Parathyroid adenoma (tissue), 2 donors: Measurements from ENCODE around the gene PBX1.

Experiments
- H2AFZ ChIP-seq: fragments of 300-600 bp; sonication (generic); one replicate; pipeline ENCODE4 v1.7.0; 2017; ENCODE audit warnings: antibody characterized with exemption, mild to moderate bottlenecking
- H3K27ac ChIP-seq: fragments of 300-600 bp; sonication (generic); one replicate; pipeline ENCODE4 v1.7.0; 2017
- H3K27me3 ChIP-seq: fragments of 300-600 bp; sonication (generic); one replicate; pipeline ENCODE4 v1.7.0; 2017; ENCODE audit warnings: low read length; ENCODE audit not compliant: control insufficient read depth, insufficient read depth
- H3K36me3 ChIP-seq: fragments of 300-600 bp; sonication (generic); one replicate; pipeline ENCODE4 v1.7.0; 2017; ENCODE audit warnings: low read length; ENCODE audit not compliant: control insufficient read depth, insufficient read depth
- H3K4me1 ChIP-seq: fragments of 300-600 bp; sonication (generic); one replicate; pipeline ENCODE4 v1.7.0; 2017; ENCODE audit warnings: control low read depth
- H3K4me2 ChIP-seq: fragments of 300-600 bp; sonication (generic); one replicate; pipeline ENCODE4 v1.7.0; 2017; ENCODE audit warnings: low read length
- H3K4me3 ChIP-seq: fragments of 300-600 bp; sonication (generic); one replicate; pipeline ENCODE4 v1.7.0; 2017; ENCODE audit warnings: low read depth, low read length
- H3K79me2 ChIP-seq: fragments of 300-600 bp; sonication (generic); one replicate; pipeline ENCODE4 v1.7.0; 2017; ENCODE audit warnings: control low read depth
- H3K9ac ChIP-seq: fragments of 300-600 bp; sonication (generic); one replicate; pipeline ENCODE4 v1.7.0; 2017; ENCODE audit warnings: mild to moderate bottlenecking
- H3K9me3 ChIP-seq: fragments of 300-600 bp; sonication (generic); one replicate; pipeline ENCODE4 v1.7.0; 2017; ENCODE audit warnings: low read length; ENCODE audit not compliant: control insufficient read depth
- CTCF ChIP-seq: fragments of 300-600 bp; sonication (generic); IDR thresholded peaks from one replicate; pipeline ENCODE4 v1.7.0; 2017; ENCODE audit warnings: antibody characterized with exemption, mild to moderate bottlenecking
- donor health status: primary hyperparathyroidism.

The PBX1 gene

GRCh38 chr1:164856381-164856780, 297.4 kb downstream of the PBX1 start:
- H3K27me3 ChIP-seq: no peaks in the 10 kb centered on the region
- no peaks in the 10 kb centered on the region for H3K9me3 ChIP-seq
- no peak for TF ChIP-seq CTCF
- no peak overlapping the region for H2AFZ ChIP-seq
- H3K27ac ChIP-seq: no peak overlapping the region
- H3K36me3 ChIP-seq: no peaks in the 10 kb centered on the region
- no peaks in the 10 kb centered on the region for H3K4me1 ChIP-seq
- H3K9ac ChIP-seq: no peak overlapping the region
- H3K4me3 ChIP-seq: no peak overlapping the region
- H3K4me2 ChIP-seq: no peak overlapping the region
- H3K79me2 ChIP-seq: no peaks in the 10 kb centered on the region

GRCh38 chr1:164857439-164857838, 298.5 kb downstream of the PBX1 start:
- H3K27ac ChIP-seq: no peak overlapping the region
- H3K36me3 ChIP-seq: no peaks in the 10 kb centered on the region
- H3K79me2 ChIP-seq: no peaks in the 10 kb centered on the region
- no peaks in the 10 kb centered on the region for H3K9me3 ChIP-seq
- H2AFZ ChIP-seq: no peak overlapping the region
- H3K4me3 ChIP-seq: no peak overlapping the region
- H3K4me1 ChIP-seq: no peaks in the 10 kb centered on the region
- no peak overlapping the region for H3K4me2 ChIP-seq
- H3K27me3 ChIP-seq: no peaks in the 10 kb centered on the region
- no peak overlapping the region for H3K9ac ChIP-seq
- no peak for TF ChIP-seq CTCF

- H3K4me1 ChIP-seq: no peaks in the 10 kb centered on the region
- no peak overlapping the region for H3K27ac ChIP-seq
- H3K4me2 ChIP-seq: no peak overlapping the region
- no peaks in the 10 kb centered on the region for H3K79me2 ChIP-seq
- H3K4me3 ChIP-seq: no peak overlapping the region
- H3K36me3 ChIP-seq: no peaks in the 10 kb centered on the region
- no peak overlapping the region for H3K9ac ChIP-seq
- no peak for TF ChIP-seq CTCF
- H3K27me3 ChIP-seq: no peaks in the 10 kb centered on the region
- H3K9me3 ChIP-seq: no peaks in the 10 kb centered on the region
- H2AFZ ChIP-seq: no peak overlapping the region
Observed at GRCh38 chr1:164858096-164858632, 299.2 kb downstream of the PBX1 start.

GRCh38 chr1:164861632-164862031, 302.6 kb downstream of the PBX1 start:
- Histone ChIP-seq H3K27ac (no peak overlapping the region), H3K9me3 (no peaks in the 10 kb centered on the region), H2AFZ (no peak overlapping the region), H3K4me3 (no peak overlapping the region), H3K4me2 (no peak overlapping the region), H3K27me3 (no peaks in the 10 kb centered on the region), H3K36me3 (no peaks in the 10 kb centered on the region), H3K9ac (no peak overlapping the region), H3K79me2 (no peaks in the 10 kb centered on the region), H3K4me1 (peaks cover 2% of the 10 kb centered on the region)
- no peak for TF ChIP-seq CTCF

- H3K27ac ChIP-seq: no peak overlapping the region
Observed at GRCh38 chr1:164863056-164863455, 304.1 kb downstream of the PBX1 start.

More at GRCh38 chr1:164863056-164863455, 304.1 kb downstream of the PBX1 start:
- Histone ChIP-seq H2AFZ (no peak overlapping the region), H3K9me3 (no peaks in the 10 kb centered on the region), H3K9ac (no peak overlapping the region), H3K4me1 (peaks cover 2% of the 10 kb centered on the region), H3K79me2 (no peaks in the 10 kb centered on the region), H3K4me2 (no peak overlapping the region), H3K27me3 (no peaks in the 10 kb centered on the region), H3K4me3 (no peak overlapping the region), H3K36me3 (no peaks in the 10 kb centered on the region)
- no peak for TF ChIP-seq CTCF
